Endodermal cell (in vitro differentiated cells): ENCODE measurements around the gene PLCB1. TPM values are rescaled to one million over a fixed set of nuclear protein-coding genes. Genes with fewer than 3 reads are reported as not detected.

Experiments
- DNase-seq: peaks from one replicate; pipeline ENCODE4 v3.0.0-alpha.2; 2017
- H3K27ac ChIP-seq: 2 replicates; pipeline ENCODE4 v1.5.1; 2013; ENCODE audit warnings: mild to moderate bottlenecking, low read depth, low read length, moderate library complexity
- H3K27me3 ChIP-seq: 2 replicates; pipeline ENCODE4 v1.6.1; 2013; ENCODE audit warnings: mild to moderate bottlenecking, low read length, moderate library complexity; ENCODE audit not compliant: insufficient read depth, control insufficient read depth, poor library complexity, severe bottlenecking
- H3K36me3 ChIP-seq: 2 replicates; pipeline ENCODE4 v1.7.0; 2013; ENCODE audit warnings: mild to moderate bottlenecking, low read length, moderate library complexity; ENCODE audit not compliant: control insufficient read depth, insufficient read depth
- H3K4me1 ChIP-seq: one replicate; pipeline ENCODE4 v1.7.0; 2013; ENCODE audit warnings: low read length; ENCODE audit not compliant: control insufficient read depth, insufficient read depth
- H3K4me3 ChIP-seq: 2 replicates; pipeline ENCODE4 v1.5.1; 2013; ENCODE audit warnings: mild to moderate bottlenecking, low read length, moderate library complexity
- H3K9ac ChIP-seq: 2 replicates; pipeline ENCODE4 v1.6.1; 2013; ENCODE audit warnings: mild to moderate bottlenecking, low read length, moderate library complexity; ENCODE audit not compliant: poor library complexity, severe bottlenecking; ENCODE audit errors: extremely low read depth
- H3K9me3 ChIP-seq: 2 replicates; pipeline ENCODE4 v1.6.1; 2013; ENCODE audit warnings: mild to moderate bottlenecking, low read length, moderate library complexity; ENCODE audit not compliant: control insufficient read depth
- H3K27ac Mint-ChIP-seq: 2 replicates; pipeline ENCODE4 v1.8.0; 2020; ENCODE audit warnings: mixed read lengths
- H3K27me3 Mint-ChIP-seq: 2 replicates; pipeline ENCODE4 v1.8.0; 2021; ENCODE audit warnings: mild to moderate bottlenecking, mixed read lengths; ENCODE audit not compliant: insufficient read depth
- H3K36me3 Mint-ChIP-seq: 2 replicates; pipeline ENCODE4 v1.8.0; 2020; ENCODE audit warnings: low read depth, mixed read lengths
- H3K4me1 Mint-ChIP-seq: 2 replicates; pipeline ENCODE4 v1.8.0; 2020; ENCODE audit warnings: mixed read lengths
- H3K4me3 Mint-ChIP-seq: 2 replicates; pipeline ENCODE4 v1.8.0; 2020; ENCODE audit warnings: mild to moderate bottlenecking, moderate library complexity, mixed read lengths
- H3K9me3 Mint-ChIP-seq: 2 replicates; pipeline ENCODE4 v1.8.0; 2020; ENCODE audit warnings: mild to moderate bottlenecking, mixed read lengths
- CTCF ChIP-seq: fragments of 200-600 bp; sonication (generic); conservative IDR thresholded peaks from 2 replicates; pipeline ENCODE4 v1.5.0; 2021; ENCODE audit warnings: antibody characterized with exemption, mild to moderate bottlenecking
- WGBS, 2 experiments: methylation state at CpG; one replicate each; pipeline versions ENCODE4 v1.1.5 to v1.1.7; 2013; ENCODE audit warnings: missing lambda C conversion rate in 2 of 2, mixed read lengths in 1 of 2; ENCODE audit not compliant: insufficient coverage in 1 of 2, insufficient read length in 1 of 2; 5-methylcytosine and 5-hydroxymethylcytosine counted together
- total RNA-seq, 2 donors: library from RNA; stranded (reverse); fragmentation: NEBNext Ultra II Directional in 1 of 2; extraction: Animal tissue kit (Norgen Biotek cat#: 25700) in 1 of 2; gene quantifications; 2 replicates in 1 of 2; 3 replicates in 1 of 2; pipeline ENCODE4 v1.2.1, GENCODE V29; 2021

The PLCB1 gene
- total RNA-seq, 2 donors from 2014 or later = 15.3 to 16.5 TPM

- no peaks in the 10 kb centered on the region for H3K9me3 ChIP-seq
- Mint-ChIP-seq H3K4me1 (peaks cover 4% of the 10 kb centered on the region), H3K27ac (no peak overlapping the region), H3K27me3 (no peaks in the 10 kb centered on the region), H3K36me3 (peaks cover 9% of the 10 kb centered on the region), H3K9me3 (no peaks in the 10 kb centered on the region), H3K4me3 (no peak overlapping the region)
- no peak for DNase-seq
- WGBS, 2 experiments = 97% methylated on average over 3 to 5 of the region's 5 CpGs
- no peak overlapping the region for H3K4me3 ChIP-seq
- no peak overlapping the region for H3K27ac ChIP-seq
- H3K27me3 ChIP-seq = no peaks in the 10 kb centered on the region
- H3K36me3 ChIP-seq = no peaks in the 10 kb centered on the region
- no peak overlapping the region for H3K9ac ChIP-seq
- no peaks in the 10 kb centered on the region for H3K4me1 ChIP-seq
- no peak for TF ChIP-seq CTCF
Measured at GRCh38 chr20:8627340-8628004, 495.4 kb downstream of the PLCB1 start.

GRCh38 chr20:8631271-8631670 is 499.2 kb downstream of the PLCB1 start:
- H3K4me1 ChIP-seq = peaks cover 6% of the 10 kb centered on the region
- no peaks in the 10 kb centered on the region for H3K27me3 ChIP-seq
- H3K9ac ChIP-seq = no peak overlapping the region
- Mint-ChIP-seq H3K4me1 (peaks cover 12% of the 10 kb centered on the region), H3K36me3 (peaks cover 10% of the 10 kb centered on the region), H3K9me3 (no peaks in the 10 kb centered on the region), H3K4me3 (no peak overlapping the region), H3K27ac (no peak overlapping the region), H3K27me3 (no peaks in the 10 kb centered on the region)
- no peak for DNase-seq
- no peaks in the 10 kb centered on the region for H3K9me3 ChIP-seq
- no peak overlapping the region for H3K27ac ChIP-seq
- TF ChIP-seq CTCF = no peak
- no peak overlapping the region for H3K4me3 ChIP-seq
- H3K36me3 ChIP-seq = no peaks in the 10 kb centered on the region
- WGBS, 2 experiments = 86 to 97% methylated on average over 1 of the region's 1 CpG

GRCh38 chr20:8633366-8633765 is 501.3 kb downstream of the PLCB1 start:
- Histone ChIP-seq H3K27me3 (no peaks in the 10 kb centered on the region), H3K36me3 (no peaks in the 10 kb centered on the region), H3K4me1 (peaks cover 6% of the 10 kb centered on the region), H3K9me3 (no peaks in the 10 kb centered on the region), H3K4me3 (no peak overlapping the region), H3K9ac (no peak overlapping the region), H3K27ac (no peak overlapping the region)
- peaks cover 8% of the 10 kb centered on the region for H3K36me3 Mint-ChIP-seq
- H3K27me3 Mint-ChIP-seq = no peaks in the 10 kb centered on the region
- TF ChIP-seq CTCF = no peak
- no peaks in the 10 kb centered on the region for H3K9me3 Mint-ChIP-seq
- DNase-seq = no peak
- H3K27ac Mint-ChIP-seq = no peak overlapping the region
- no peak overlapping the region for H3K4me3 Mint-ChIP-seq
- 88 to 98% methylated on average over 1 of the region's 1 CpG for WGBS, 2 experiments
- H3K4me1 Mint-ChIP-seq = peaks cover 8% of the 10 kb centered on the region
